ENCODE results near the gene ARHGAP8. TPM values are rescaled to one million over a fixed set of nuclear protein-coding genes. Genes with fewer than 3 reads are reported as not detected.

ARHGAP8 gene
- total and polyA plus RNA-seq, 2 experiments from 2014 or later = 62.8 to 64.9 TPM

DNA sequence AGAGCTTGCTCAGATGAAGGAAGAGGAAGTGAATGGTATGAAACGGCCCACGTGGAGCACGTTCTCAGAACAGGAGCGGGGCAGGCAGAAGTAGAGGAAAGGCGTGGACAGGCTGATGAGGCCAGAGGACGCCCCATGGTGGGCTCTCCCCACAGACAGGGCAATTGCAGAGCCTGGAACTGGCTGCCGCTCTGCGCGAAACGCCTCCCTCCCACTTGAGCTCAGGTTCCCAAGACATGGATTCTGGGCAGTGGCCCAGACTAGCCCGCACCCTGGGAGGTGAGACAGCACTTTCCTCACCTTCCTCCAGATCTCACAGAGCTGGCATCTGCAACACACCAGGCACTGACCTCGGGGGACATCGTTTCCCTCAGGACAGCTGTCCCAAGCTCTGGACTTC, 139.9 kb downstream of the ARHGAP8 start:
- Histone ChIP-seq H3K9me2 (ENCODE audit: insufficient read depth) (no peaks in the 10 kb centered on the region), H3K4me3 (no peak overlapping the region), H3K27me3 (ENCODE audit: insufficient read depth) (no peaks in the 10 kb centered on the region), H3K4me2 (no peak overlapping the region), H4K20me1 (replicated peaks; ENCODE audit: insufficient read depth) (no peaks in the 10 kb centered on the region; the same call in none of the 2 replicates), H3F3A (replicated peaks; ENCODE audit: low read depth) (peaks cover 6% of the 10 kb centered on the region; the same call in 1 of the 2 replicates), H3K79me2 (replicated peaks; ENCODE audit: insufficient read depth) (no peaks in the 10 kb centered on the region), H2AFZ (no peak overlapping the region), H3K27ac (ENCODE audit: low read depth) (no peak overlapping the region), H3K36me3 (ENCODE audit: insufficient read depth) (no peaks in the 10 kb centered on the region), H3K4me1 (ENCODE audit: insufficient read depth) (peaks cover 6% of the 10 kb centered on the region)
- H3K4me3 Mint-ChIP-seq = no peak overlapping the region
- peaks cover 15% of the 10 kb centered on the region for H3K4me1 Mint-ChIP-seq
- no peak for TF ChIP-seq EZH2phosphoT487 (IDR thresholded peaks at IDR 0.05; ENCODE audit: unreplicated experiment)
- TF ChIP-seq EZH2 (IDR thresholded peaks at IDR 0.05; ENCODE audit: low read depth, unreplicated experiment) = no peak
- no peak for TF ChIP-seq POLR2AphosphoS5 (IDR thresholded peaks at IDR 0.05; ENCODE audit: low read depth)
- TF ChIP-seq CTCF (conservative IDR thresholded peaks at IDR 0.05; ENCODE audit: low read depth in 2 of 2) = no peak
- TF ChIP-seq NANOG (IDR thresholded peaks at IDR 0.05; ENCODE audit: borderline replicate concordance) = no peak
- TF ChIP-seq STAT1 (IDR thresholded peaks at IDR 0.05; ENCODE audit: unreplicated experiment) = no peak
- no peak for TF ChIP-seq CREB1 (CRISPR knock-in tag; IDR thresholded peaks at IDR 0.05; ENCODE audit: low read depth)
- peaks cover 14% of the 10 kb centered on the region for H3K27me3 Mint-ChIP-seq (ENCODE audit: insufficient read depth, low read depth, poor library complexity)
- H3K27ac Mint-ChIP-seq = no peak overlapping the region
- ATAC-seq = no peak
- H3K36me3 Mint-ChIP-seq (ENCODE audit: low read depth) = peaks cover 23% of the 10 kb centered on the region
- H3K9me3 Mint-ChIP-seq = no peaks in the 10 kb centered on the region
- DNase-seq (ENCODE audit: low spot score) = no peak

GRCh38 chr22:44892803-44893730, 140.7 kb downstream of the ARHGAP8 start:
- H3K4me2 ChIP-seq = no peak overlapping the region
- H3K9me3 Mint-ChIP-seq = no peaks in the 10 kb centered on the region
- peaks cover 14% of the 10 kb centered on the region for H3K27me3 Mint-ChIP-seq (ENCODE audit: insufficient read depth, low read depth, poor library complexity)
- DNase-seq (ENCODE audit: low spot score) (no peak), ATAC-seq (no peak)
- H3K36me3 ChIP-seq (ENCODE audit: insufficient read depth) = no peaks in the 10 kb centered on the region
- peaks cover 4% of the 10 kb centered on the region for H4K20me1 ChIP-seq (replicated peaks; ENCODE audit: insufficient read depth)
- H3F3A ChIP-seq (replicated peaks; ENCODE audit: low read depth) = peaks cover 6% of the 10 kb centered on the region; the same call in 1 of the 2 replicates
- no peak overlapping the region for H3K27ac Mint-ChIP-seq
- no peak overlapping the region for H3K4me3 Mint-ChIP-seq
- H3K79me2 ChIP-seq (replicated peaks; ENCODE audit: insufficient read depth) = no peaks in the 10 kb centered on the region
- peaks cover 6% of the 10 kb centered on the region for H3K4me1 ChIP-seq (ENCODE audit: insufficient read depth)
- no peak overlapping the region for H2AFZ ChIP-seq
- H3K4me1 Mint-ChIP-seq = peaks cover 15% of the 10 kb centered on the region
- peaks cover 24% of the 10 kb centered on the region for H3K36me3 Mint-ChIP-seq (ENCODE audit: low read depth)
- H3K27ac ChIP-seq (ENCODE audit: low read depth) = no peak overlapping the region
- no peaks in the 10 kb centered on the region for H3K9me2 ChIP-seq (ENCODE audit: insufficient read depth)
- H3K4me3 ChIP-seq = no peak overlapping the region
- no peaks in the 10 kb centered on the region for H3K27me3 ChIP-seq (ENCODE audit: insufficient read depth)
- TF ChIP-seq, protein P1, sequence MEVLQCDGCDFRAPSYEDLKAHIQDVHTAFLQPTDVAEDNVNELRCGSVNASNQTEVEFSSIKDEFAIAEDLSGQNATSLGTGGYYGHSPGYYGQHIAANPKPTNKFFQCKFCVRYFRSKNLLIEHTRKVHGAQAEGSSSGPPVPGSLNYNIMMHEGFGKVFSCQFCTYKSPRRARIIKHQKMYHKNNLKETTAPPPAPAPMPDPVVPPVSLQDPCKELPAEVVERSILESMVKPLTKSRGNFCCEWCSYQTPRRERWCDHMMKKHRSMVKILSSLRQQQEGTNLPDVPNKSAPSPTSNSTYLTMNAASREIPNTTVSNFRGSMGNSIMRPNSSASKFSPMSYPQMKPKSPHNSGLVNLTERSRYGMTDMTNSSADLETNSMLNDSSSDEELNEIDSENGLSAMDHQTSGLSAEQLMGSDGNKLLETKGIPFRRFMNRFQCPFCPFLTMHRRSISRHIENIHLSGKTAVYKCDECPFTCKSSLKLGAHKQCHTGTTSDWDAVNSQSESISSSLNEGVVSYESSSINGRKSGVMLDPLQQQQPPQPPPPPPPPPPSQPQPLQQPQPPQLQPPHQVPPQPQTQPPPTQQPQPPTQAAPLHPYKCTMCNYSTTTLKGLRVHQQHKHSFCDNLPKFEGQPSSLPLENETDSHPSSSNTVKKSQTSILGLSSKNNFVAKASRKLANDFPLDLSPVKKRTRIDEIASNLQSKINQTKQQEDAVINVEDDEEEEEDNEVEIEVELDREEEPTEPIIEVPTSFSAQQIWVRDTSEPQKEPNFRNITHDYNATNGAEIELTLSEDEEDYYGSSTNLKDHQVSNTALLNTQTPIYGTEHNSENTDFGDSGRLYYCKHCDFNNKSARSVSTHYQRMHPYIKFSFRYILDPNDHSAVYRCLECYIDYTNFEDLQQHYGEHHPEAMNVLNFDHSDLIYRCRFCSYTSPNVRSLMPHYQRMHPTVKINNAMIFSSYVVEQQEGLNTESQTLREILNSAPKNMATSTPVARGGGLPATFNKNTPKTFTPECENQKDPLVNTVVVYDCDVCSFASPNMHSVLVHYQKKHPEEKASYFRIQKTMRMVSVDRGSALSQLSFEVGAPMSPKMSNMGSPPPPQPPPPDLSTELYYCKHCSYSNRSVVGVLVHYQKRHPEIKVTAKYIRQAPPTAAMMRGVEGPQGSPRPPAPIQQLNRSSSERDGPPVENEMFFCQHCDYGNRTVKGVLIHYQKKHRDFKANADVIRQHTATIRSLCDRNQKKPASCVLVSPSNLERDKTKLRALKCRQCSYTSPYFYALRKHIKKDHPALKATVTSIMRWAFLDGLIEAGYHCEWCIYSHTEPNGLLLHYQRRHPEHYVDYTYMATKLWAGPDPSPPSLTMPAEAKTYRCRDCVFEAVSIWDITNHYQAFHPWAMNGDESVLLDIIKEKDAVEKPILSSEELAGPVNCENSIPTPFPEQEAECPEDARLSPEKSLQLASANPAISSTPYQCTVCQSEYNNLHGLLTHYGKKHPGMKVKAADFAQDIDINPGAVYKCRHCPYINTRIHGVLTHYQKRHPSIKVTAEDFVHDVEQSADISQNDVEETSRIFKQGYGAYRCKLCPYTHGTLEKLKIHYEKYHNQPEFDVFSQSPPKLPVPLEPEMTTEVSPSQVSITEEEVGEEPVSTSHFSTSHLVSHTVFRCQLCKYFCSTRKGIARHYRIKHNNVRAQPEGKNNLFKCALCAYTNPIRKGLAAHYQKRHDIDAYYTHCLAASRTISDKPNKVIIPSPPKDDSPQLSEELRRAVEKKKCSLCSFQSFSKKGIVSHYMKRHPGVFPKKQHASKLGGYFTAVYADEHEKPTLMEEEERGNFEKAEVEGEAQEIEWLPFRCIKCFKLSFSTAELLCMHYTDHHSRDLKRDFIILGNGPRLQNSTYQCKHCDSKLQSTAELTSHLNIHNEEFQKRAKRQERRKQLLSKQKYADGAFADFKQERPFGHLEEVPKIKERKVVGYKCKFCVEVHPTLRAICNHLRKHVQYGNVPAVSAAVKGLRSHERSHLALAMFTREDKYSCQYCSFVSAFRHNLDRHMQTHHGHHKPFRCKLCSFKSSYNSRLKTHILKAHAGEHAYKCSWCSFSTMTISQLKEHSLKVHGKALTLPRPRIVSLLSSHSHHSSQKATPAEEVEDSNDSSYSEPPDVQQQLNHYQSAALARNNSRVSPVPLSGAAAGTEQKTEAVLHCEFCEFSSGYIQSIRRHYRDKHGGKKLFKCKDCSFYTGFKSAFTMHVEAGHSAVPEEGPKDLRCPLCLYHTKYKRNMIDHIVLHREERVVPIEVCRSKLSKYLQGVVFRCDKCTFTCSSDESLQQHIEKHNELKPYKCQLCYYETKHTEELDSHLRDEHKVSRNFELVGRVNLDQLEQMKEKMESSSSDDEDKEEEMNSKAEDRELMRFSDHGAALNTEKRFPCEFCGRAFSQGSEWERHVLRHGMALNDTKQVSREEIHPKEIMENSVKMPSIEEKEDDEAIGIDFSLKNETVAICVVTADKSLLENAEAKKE (CRISPR knock-in tag; IDR thresholded peaks at IDR 0.05) = no peak
- TF ChIP-seq REST (IDR thresholded peaks at IDR 0.05; ENCODE audit: unreplicated experiment) = no peak
